Measurements from ENCODE around the gene GNAQ.

The GNAQ gene

GRCh38 chr9:77944556-77945243 is 86.9 kb downstream of the GNAQ start:
- DNase-seq (ENCODE audit: low spot score), result no peak

- no peak for DNase-seq (ENCODE audit: low spot score)
Measured at GRCh38 chr9:77943057-77943456, 88.6 kb downstream of the GNAQ start.

GRCh38 chr9:77939149-77939668 is 92.4 kb downstream of the GNAQ start:
- DNase-seq (ENCODE audit: low spot score), result no peak

GRCh38 chr9:77938163-77938562 is 93.4 kb downstream of the GNAQ start:
- no peak for DNase-seq (ENCODE audit: low spot score)

- peak; percentile 70 for DNase-seq (ENCODE audit: low spot score)
Measured at GRCh38 chr9:77935974-77936373, 95.6 kb downstream of the GNAQ start.

- no peak for DNase-seq (ENCODE audit: low spot score)
Measured at GRCh38 chr9:77935211-77935610, 96.4 kb downstream of the GNAQ start.

GRCh38 chr9:77933976-77934375 is 97.6 kb downstream of the GNAQ start:
- no peak for DNase-seq (ENCODE audit: low spot score)

GRCh38 chr9:77933019-77933418 is 98.6 kb downstream of the GNAQ start:
- DNase-seq (ENCODE audit: low spot score), result no peak

- no peak for DNase-seq (ENCODE audit: low spot score)
Measured at GRCh38 chr9:77929942-77930341, 101.7 kb downstream of the GNAQ start.

GRCh38 chr9:77927265-77927664 is 104.3 kb downstream of the GNAQ start:
- no peak for DNase-seq (ENCODE audit: low spot score)

- no peak for DNase-seq (ENCODE audit: low spot score)
Measured at GRCh38 chr9:77926371-77926878, 105.2 kb downstream of the GNAQ start.

- DNase-seq (ENCODE audit: low spot score), result no peak
Measured at GRCh38 chr9:77922591-77922990, 109.0 kb downstream of the GNAQ start.

- no peak for DNase-seq (ENCODE audit: low spot score)
Measured at GRCh38 chr9:77917800-77918199, 113.8 kb downstream of the GNAQ start.

- no peak for DNase-seq (ENCODE audit: low spot score)
Measured at GRCh38 chr9:77916820-77917219, 114.8 kb downstream of the GNAQ start.

GRCh38 chr9:77916410-77916819 is 115.2 kb downstream of the GNAQ start:
- no peak for DNase-seq (ENCODE audit: low spot score)

GRCh38 chr9:77915744-77916143 is 115.9 kb downstream of the GNAQ start:
- DNase-seq (ENCODE audit: low spot score), result no peak

- no peak for DNase-seq (ENCODE audit: low spot score)
Measured at GRCh38 chr9:77912895-77913693, 118.5 kb downstream of the GNAQ start.

- DNase-seq (ENCODE audit: low spot score), result no peak
Measured at GRCh38 chr9:77911928-77912327, 119.7 kb downstream of the GNAQ start.

GRCh38 chr9:77910194-77910621 is 121.4 kb downstream of the GNAQ start:
- no peak for DNase-seq (ENCODE audit: low spot score)

GRCh38 chr9:77909306-77909705 is 122.3 kb downstream of the GNAQ start:
- no peak for DNase-seq (ENCODE audit: low spot score)

GRCh38 chr9:77908293-77908692 is 123.3 kb downstream of the GNAQ start:
- no peak for DNase-seq (ENCODE audit: low spot score)

- no peak for DNase-seq (ENCODE audit: low spot score)
Measured at GRCh38 chr9:77907585-77907984, 124.0 kb downstream of the GNAQ start.

GRCh38 chr9:77906991-77907390 is 124.6 kb downstream of the GNAQ start:
- DNase-seq (ENCODE audit: low spot score), result no peak

Measured in NAMALWA (cell line).